CD14-positive monocyte (primary cell): ENCODE data around the gene COPB2. TPM values are rescaled to one million over a fixed set of nuclear protein-coding genes. Genes with fewer than 3 reads are reported as not detected.

Source experiments
- DNase-seq, 3 donors: peaks; one replicate each; pipeline ENCODE4 v3.0.0-alpha.2; 2011 to 2022
- H2AFZ ChIP-seq: 2 replicates; pipeline ENCODE4 v1.6.0; 2012; ENCODE audit warnings: mild to moderate bottlenecking, low read depth, low read length, inconsistent platforms; ENCODE audit not compliant: insufficient read depth, poor library complexity, severe bottlenecking
- H3K27ac ChIP-seq, 2 donors: 1 replicate in 1 of 2; 2 replicates in 1 of 2; pipeline ENCODE4 v1.5.1; 2012 to 2013; ENCODE audit warnings: low read length in 2 of 2, control low read depth in 1 of 2, inconsistent platforms in 1 of 2, low read depth in 1 of 2, mild to moderate bottlenecking in 1 of 2
- H3K27me3 ChIP-seq, 2 donors: one replicate each; pipeline versions ENCODE4 v1.6.0 to v1.6.1; 2011 to 2013; ENCODE audit warnings: low read length in 2 of 2; ENCODE audit not compliant: control insufficient read depth in 2 of 2, insufficient read depth in 2 of 2
- H3K36me3 ChIP-seq, 2 donors: replicated peaks in 1 of 2; 1 replicate in 1 of 2; 2 replicates in 1 of 2; pipeline versions ENCODE4 v1.5.1 to v1.6.1; 2012 to 2013; ENCODE audit warnings: low read length in 2 of 2, control low read depth in 1 of 2, inconsistent platforms in 1 of 2, mild to moderate bottlenecking in 1 of 2; ENCODE audit not compliant: insufficient read depth in 2 of 2, control insufficient read depth in 1 of 2
- H3K4me1 ChIP-seq, 2 donors: 1 replicate in 1 of 2; 2 replicates in 1 of 2; pipeline versions ENCODE4 v1.5.1 to v1.6.1; 2012 to 2013; ENCODE audit warnings: low read length in 2 of 2, control low read depth in 1 of 2, inconsistent platforms in 1 of 2, mild to moderate bottlenecking in 1 of 2, moderate library complexity in 1 of 2; ENCODE audit not compliant: insufficient read depth in 2 of 2, control insufficient read depth in 1 of 2
- H3K4me2 ChIP-seq: replicated peaks from 2 replicates; pipeline ENCODE3; 2012; ENCODE audit warnings: low read length, moderate library complexity, mild to moderate bottlenecking; ENCODE audit not compliant: poor library complexity, severe bottlenecking; ENCODE audit errors: extremely low read depth
- H3K4me3 ChIP-seq, 3 experiments: fragments of 200-600 bp in 1 of 3; sonication (generic) in 1 of 3; replicated peaks in 1 of 3; 1 replicate in 2 of 3; 2 replicates in 1 of 3; pipeline ENCODE4 v1.5.1; 2011 to 2013; ENCODE audit warnings: low read length in 3 of 3, mild to moderate bottlenecking in 3 of 3, control low read depth in 2 of 3, low read depth in 2 of 3, inconsistent platforms in 1 of 3, moderate library complexity in 1 of 3
- H3K79me2 ChIP-seq: 2 replicates; pipeline ENCODE4 v1.6.0; 2012; ENCODE audit warnings: mild to moderate bottlenecking, control low read depth, inconsistent platforms, low read length, moderate library complexity; ENCODE audit not compliant: insufficient read depth
- H3K9ac ChIP-seq: 2 replicates; pipeline ENCODE4 v1.6.0; 2017; ENCODE audit warnings: low read length, mild to moderate bottlenecking; ENCODE audit not compliant: insufficient read depth, poor library complexity, severe bottlenecking
- H3K9me3 ChIP-seq, 2 donors: replicated peaks in 1 of 2; 1 replicate in 1 of 2; 2 replicates in 1 of 2; pipeline versions ENCODE4 v1.5.1 to v1.6.1; 2012 to 2013; ENCODE audit warnings: low read length in 2 of 2, control low read depth in 1 of 2; ENCODE audit not compliant: control insufficient read depth in 1 of 2, insufficient read depth in 1 of 2
- H4K20me1 ChIP-seq: 2 replicates; pipeline ENCODE4 v1.6.0; 2012; ENCODE audit warnings: mild to moderate bottlenecking, low read length, control low read depth, moderate library complexity; ENCODE audit not compliant: insufficient read depth
- H3K27ac Mint-ChIP-seq, 7 donors: one replicate each; pipeline ENCODE4 v1.8.0; 2020; ENCODE audit warnings: mild to moderate bottlenecking in 7 of 7, mixed read lengths in 7 of 7, moderate library complexity in 6 of 7, inconsistent platforms in 2 of 7
- H3K27me3 Mint-ChIP-seq, 3 donors: one replicate each; pipeline ENCODE4 v1.8.0; 2021 to 2022; ENCODE audit warnings: low read depth in 3 of 3, mild to moderate bottlenecking in 3 of 3, mixed read lengths in 3 of 3, moderate library complexity in 3 of 3, inconsistent platforms in 1 of 3
- H3K36me3 Mint-ChIP-seq, 2 donors: one replicate each; pipeline ENCODE4 v1.8.0; 2020; ENCODE audit warnings: mixed read lengths in 2 of 2, inconsistent platforms in 1 of 2, mild to moderate bottlenecking in 1 of 2
- H3K4me1 Mint-ChIP-seq: one replicate; pipeline ENCODE4 v1.8.0; 2020; ENCODE audit warnings: mild to moderate bottlenecking, mixed read lengths
- H3K4me3 Mint-ChIP-seq, 2 donors: one replicate each; pipeline ENCODE4 v1.8.0; 2020; ENCODE audit warnings: mild to moderate bottlenecking in 2 of 2, mixed read lengths in 2 of 2, moderate library complexity in 1 of 2
- H3K9me3 Mint-ChIP-seq, 7 donors: one replicate each; pipeline ENCODE4 v1.8.0; 2020 to 2022; ENCODE audit warnings: mixed read lengths in 7 of 7, mild to moderate bottlenecking in 6 of 7, moderate library complexity in 6 of 7, inconsistent platforms in 2 of 7
- WGBS: methylation state at CpG from one replicate; pipeline ENCODE4 v1.1.5; 2013; ENCODE audit warnings: missing lambda C conversion rate; ENCODE audit not compliant: insufficient coverage; 5-methylcytosine and 5-hydroxymethylcytosine counted together
- intact Hi-C, 2 donors: fragments of 100-400 bp; cut with micrococcal nuclease; formaldehyde crosslinking; loops; one replicate each; pipeline versions ENCODE4 v1.15.0 to v1.15.1; 2023
- polyA plus RNA-seq, 3 donors: library from polyadenylated mRNA; depleted of rRNA in 1 of 3; unstranded in 2 of 3; stranded (reverse) in 1 of 3; fragments of 300-500 nt in 2 of 3; fragments of >200 nt in 1 of 3; fragmentation: Illumina TruSeq in 2 of 3; gene quantifications; 1 replicate in 2 of 3; 2 replicates in 1 of 3; pipeline ENCODE4 v1.2.3, GENCODE V29; 2012 to 2021
- TF ChIP-seq, protein P1 (sequence below): fragments of 200-600 bp; IDR thresholded peaks from one replicate; pipeline ENCODE4 v1.8.0; 2022; ENCODE audit warnings: antibody characterized with exemption, mild to moderate bottlenecking

The COPB2 gene
- polyA plus RNA-seq, 3 donors = 22.6 to 95.6 (median 76.9) TPM

DNA sequence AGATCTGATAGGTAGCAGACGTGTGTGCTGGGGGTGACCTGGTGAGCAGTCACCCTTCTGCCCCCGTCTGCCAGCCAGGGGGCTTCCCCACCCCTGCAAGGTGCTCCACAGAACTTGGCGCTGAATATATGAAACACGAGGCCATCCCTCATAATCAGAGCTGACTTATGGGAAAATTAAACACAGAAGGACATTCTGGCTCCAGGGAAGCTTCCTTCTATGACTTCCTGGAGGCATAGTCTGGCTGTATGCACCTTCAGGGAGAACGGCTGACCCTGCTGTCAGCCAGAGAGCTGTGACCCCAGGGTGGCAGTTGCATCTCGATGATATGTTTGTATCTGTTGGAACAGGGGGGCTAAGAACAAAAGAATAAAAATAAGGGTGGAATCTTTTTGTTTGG lies 72.2 kb downstream of the COPB2 start:
- H3K4me3 ChIP-seq = no peak overlapping the region
- H2AFZ ChIP-seq = no peak overlapping the region
- H3K4me2 ChIP-seq = no peak overlapping the region
- H3K9me3 ChIP-seq = no peaks in the 10 kb centered on the region
- no peaks in the 10 kb centered on the region for H3K27me3 ChIP-seq
- no peaks in the 10 kb centered on the region for H3K9me3 Mint-ChIP-seq
- 82% methylated on average over 3 of the region's 6 CpGs for WGBS
- H3K4me1 Mint-ChIP-seq = no peaks in the 10 kb centered on the region
- peaks cover 8 to 13% (median 11%) of the 10 kb centered on the region in 3 donors for H3K27me3 Mint-ChIP-seq
- TF ChIP-seq, protein P1, sequence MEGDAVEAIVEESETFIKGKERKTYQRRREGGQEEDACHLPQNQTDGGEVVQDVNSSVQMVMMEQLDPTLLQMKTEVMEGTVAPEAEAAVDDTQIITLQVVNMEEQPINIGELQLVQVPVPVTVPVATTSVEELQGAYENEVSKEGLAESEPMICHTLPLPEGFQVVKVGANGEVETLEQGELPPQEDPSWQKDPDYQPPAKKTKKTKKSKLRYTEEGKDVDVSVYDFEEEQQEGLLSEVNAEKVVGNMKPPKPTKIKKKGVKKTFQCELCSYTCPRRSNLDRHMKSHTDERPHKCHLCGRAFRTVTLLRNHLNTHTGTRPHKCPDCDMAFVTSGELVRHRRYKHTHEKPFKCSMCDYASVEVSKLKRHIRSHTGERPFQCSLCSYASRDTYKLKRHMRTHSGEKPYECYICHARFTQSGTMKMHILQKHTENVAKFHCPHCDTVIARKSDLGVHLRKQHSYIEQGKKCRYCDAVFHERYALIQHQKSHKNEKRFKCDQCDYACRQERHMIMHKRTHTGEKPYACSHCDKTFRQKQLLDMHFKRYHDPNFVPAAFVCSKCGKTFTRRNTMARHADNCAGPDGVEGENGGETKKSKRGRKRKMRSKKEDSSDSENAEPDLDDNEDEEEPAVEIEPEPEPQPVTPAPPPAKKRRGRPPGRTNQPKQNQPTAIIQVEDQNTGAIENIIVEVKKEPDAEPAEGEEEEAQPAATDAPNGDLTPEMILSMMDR = no peak
- no peak overlapping the region for H3K4me3 Mint-ChIP-seq
- no peaks in the 10 kb centered on the region for H3K4me1 ChIP-seq
- H3K36me3 Mint-ChIP-seq = no peaks in the 10 kb centered on the region
- no peaks in the 10 kb centered on the region for H4K20me1 ChIP-seq
- no peak overlapping the region for H3K27ac ChIP-seq
- intact Hi-C loops = no loop called here
- no peak overlapping the region for H3K9ac ChIP-seq
- no peaks in the 10 kb centered on the region for H3K79me2 ChIP-seq
- H3K36me3 ChIP-seq = no peaks in the 10 kb centered on the region
- no peak for DNase-seq
- H3K27ac Mint-ChIP-seq = no peak overlapping the region

DNA sequence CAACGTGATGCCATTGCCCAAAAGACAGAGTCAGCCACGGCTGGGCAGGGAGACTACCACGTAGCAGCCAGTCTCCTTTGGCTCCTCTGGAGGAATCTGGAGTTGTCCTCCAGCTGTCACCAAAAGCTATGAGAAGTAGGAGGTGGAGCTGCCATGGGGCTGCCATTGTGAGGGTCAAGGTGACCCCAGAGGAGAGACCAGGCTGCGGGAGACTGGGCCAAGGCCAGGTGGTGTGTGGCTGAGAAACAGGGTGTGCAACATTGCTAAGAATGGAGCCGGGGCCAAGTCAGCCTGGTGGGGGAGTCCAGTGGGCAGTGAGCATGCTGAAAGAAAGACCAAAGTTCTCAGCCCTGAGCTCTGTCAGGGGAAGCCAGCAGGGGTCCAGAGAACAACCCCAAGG lies 75.5 kb downstream of the COPB2 start:
- Mint-ChIP-seq H3K27me3 (peaks cover 8 to 12% (median 10%) of the 10 kb centered on the region in 3 donors), H3K27ac (no peak overlapping the region), H3K4me3 (no peak overlapping the region), H3K4me1 (no peaks in the 10 kb centered on the region), H3K36me3 (no peaks in the 10 kb centered on the region), H3K9me3 (no peaks in the 10 kb centered on the region)
- H3K27me3 ChIP-seq = no peaks in the 10 kb centered on the region
- H3K36me3 ChIP-seq = no peaks in the 10 kb centered on the region
- H3K4me2 ChIP-seq = no peak overlapping the region
- H3K27ac ChIP-seq = no peak overlapping the region
- no peak overlapping the region for H3K9ac ChIP-seq
- H3K4me1 ChIP-seq = no peaks in the 10 kb centered on the region
- TF ChIP-seq, protein P1 = no peak
- no peaks in the 10 kb centered on the region for H3K79me2 ChIP-seq
- intact Hi-C loops = no loop called here
- H2AFZ ChIP-seq = no peak overlapping the region
- 89% methylated on average over 4 of the region's 5 CpGs for WGBS
- no peak overlapping the region for H3K4me3 ChIP-seq
- no peak for DNase-seq
- no peaks in the 10 kb centered on the region for H3K9me3 ChIP-seq
- H4K20me1 ChIP-seq = no peaks in the 10 kb centered on the region
